ENCODE data around the gene NLRC5. TPM values are rescaled to one million over a fixed set of nuclear protein-coding genes. Genes with fewer than 3 reads are reported as not detected.

NLRC5 gene
- total and polyA plus RNA-seq, 7 experiments from 2014 or later = 76.0 to 615 (median 392) TPM

DNA sequence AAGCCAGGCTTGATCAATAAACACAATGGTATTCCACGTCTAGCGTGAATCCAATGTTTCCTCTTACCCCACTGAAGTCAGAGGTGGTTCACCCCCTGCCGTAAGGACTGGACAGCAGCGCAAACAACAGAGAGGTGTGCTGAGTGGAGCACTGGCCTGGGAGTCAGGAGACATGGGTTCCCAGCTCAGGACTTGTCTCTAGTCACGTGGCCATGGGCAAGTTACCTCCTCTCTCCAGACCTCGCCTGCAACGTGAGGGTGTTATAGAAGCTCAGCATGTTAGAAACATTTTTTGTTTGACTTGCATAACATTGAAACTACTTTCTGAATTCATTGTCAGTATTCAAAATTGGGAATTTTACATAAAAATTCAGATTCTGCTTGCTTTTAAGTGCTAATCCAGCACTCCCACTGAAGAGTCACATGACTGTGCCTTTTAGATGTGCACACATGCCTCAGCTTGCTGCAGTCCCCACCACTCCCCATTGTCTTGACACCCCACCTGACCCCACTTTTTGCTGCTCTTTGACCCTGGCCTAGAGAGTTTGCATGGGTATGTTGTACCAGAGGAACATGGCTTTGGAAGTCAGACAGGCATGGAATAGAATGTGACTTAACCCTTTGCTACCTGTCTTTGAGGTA is 94.2 kb downstream of the NLRC5 start:
- Histone ChIP-seq H3K27ac (ENCODE audit: low read depth, low read length) (peak overlapping the region; percentile 72), H3K27me3 (ENCODE audit: control insufficient read depth in 2 of 2, insufficient read depth in 2 of 2, low read length in 2 of 2) (no peaks in the 10 kb centered on the region), H3K4me1 (ENCODE audit: control insufficient read depth in 2 of 2, insufficient read depth in 2 of 2, low read length in 2 of 2) (peaks cover 11% of the 10 kb centered on the region in 2 donors), H3K9me3 (ENCODE audit: control insufficient read depth in 2 of 3, low read length in 3 of 3) (no peaks in the 10 kb centered on the region), H3K4me3 (ENCODE audit: low read length) (no peak overlapping the region), H3K36me3 (ENCODE audit: control insufficient read depth in 2 of 3, insufficient read depth in 3 of 3, low read length in 3 of 3) (peaks cover 13 to 49% (median 15%) of the 10 kb centered on the region in 3 experiments)
- no peaks in the 10 kb centered on the region for H3K27me3 Mint-ChIP-seq
- peak overlapping the region in 1 of 10 donors; percentile 37 for H3K4me3 Mint-ChIP-seq
- ChIA-PET POLR2A (interaction anchor here (1.0 to 2.3 kb wide), 6 partner anchors 9 to 103 kb away, joined by 3 to 14 read pairs (median 6); partner anchors contain the start of genes CPNE2, NLRC5, PSME3IP1 and RSPRY1), CTCF (interaction anchor here (1.0 to 3.5 kb wide), 20 partner anchors 9 to 333 kb away, joined by 3 to 36 read pairs (median 3); partner anchors contain the start of genes CPNE2, NLRC5, PSME3IP1 and RSPRY1)
- intact Hi-C loops (cut with micrococcal nuclease) = loop anchor here (1.0 to 10.0 kb wide), 10 partner anchors 9 to 334 kb away; partner anchors contain the start of genes CPNE2 (in 1 of the 2), PLLP (in 1 of the 2), PSME3IP1 (in 1 of the 2) and RSPRY1 (in 1 of the 2)
- no peak for DNase-seq
- peaks cover 0 to 6% (median 0%) of the 10 kb centered on the region in 11 donors for H3K9me3 Mint-ChIP-seq
- H3K27ac Mint-ChIP-seq = peak overlapping the region; percentile 19 to 97 (median 90)
- ATAC-seq = peak; percentile 20
- H3K4me1 Mint-ChIP-seq = peaks cover 6 to 16% (median 14%) of the 10 kb centered on the region in 7 donors
- peaks cover 0 to 14% (median 3%) of the 10 kb centered on the region in 5 donors for H3K36me3 Mint-ChIP-seq

DNA sequence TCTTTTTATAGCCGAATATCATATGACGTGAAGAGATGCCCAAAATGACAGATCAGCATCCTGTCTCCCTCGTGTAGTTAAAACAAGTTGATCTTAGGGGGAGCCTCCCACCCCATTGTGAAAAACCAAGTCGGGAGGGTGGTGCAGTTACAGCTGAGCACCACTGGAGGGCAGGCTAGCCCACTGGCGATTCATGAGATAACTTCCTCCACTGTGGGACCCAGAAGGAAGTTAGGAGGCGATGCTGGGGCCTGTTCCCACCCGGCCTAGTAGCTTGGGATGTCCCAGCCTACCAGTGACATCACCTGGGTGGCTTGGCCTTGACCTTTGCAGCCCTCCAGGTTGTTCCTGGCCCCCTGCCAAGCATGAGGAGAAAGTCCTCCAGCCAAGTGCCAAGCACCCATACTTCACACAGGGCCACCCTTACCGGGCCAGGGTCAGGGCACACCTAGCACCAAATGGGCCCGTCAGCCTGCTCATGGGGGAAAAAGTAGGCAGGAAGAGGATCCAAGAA is 95.0 kb downstream of the NLRC5 start:
- peak overlapping the region in 2 of 10 donors; percentile 3 to 37 for H3K4me3 Mint-ChIP-seq
- no peak overlapping the region for H3K4me3 ChIP-seq (ENCODE audit: low read length)
- H3K27ac Mint-ChIP-seq = peak overlapping the region; percentile 19 to 97 (median 90)

DNA sequence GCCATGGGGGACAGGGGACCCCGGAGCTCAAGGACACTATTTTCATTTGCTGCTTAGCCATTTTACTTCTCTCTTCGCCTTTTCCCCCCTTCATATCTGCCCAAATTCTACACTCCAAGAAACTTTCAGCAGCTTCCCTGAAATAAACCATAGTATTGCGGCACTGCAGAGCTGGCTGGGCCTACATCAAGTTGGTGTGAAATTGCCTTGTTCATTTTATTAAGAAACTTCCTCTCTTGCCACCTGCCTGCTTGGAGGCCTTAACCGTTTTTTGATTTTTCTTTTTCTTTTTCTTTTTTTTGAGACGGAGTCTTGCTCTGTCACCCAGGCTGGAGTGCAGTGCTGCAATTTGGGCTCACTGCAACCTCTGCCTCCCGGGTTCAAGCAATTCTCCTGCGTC is 95.6 kb downstream of the NLRC5 start:
- ATAC-seq (no peak), DNase-seq (no peak)
- H3K27ac Mint-ChIP-seq = peak overlapping the region in 7 of 9 donors; percentile 61 to 97 (median 94)
- ChIA-PET POLR2A (interaction anchor here (0.6 to 2.3 kb wide), 5 partner anchors 8 to 121 kb away, joined by 3 to 14 read pairs (median 4); partner anchors contain the start of genes CPNE2 and NLRC5), CTCF (interaction anchor here (1.0 to 3.5 kb wide), 9 partner anchors 8 to 120 kb away, joined by 3 to 36 read pairs (median 4); partner anchors contain the start of gene CPNE2)
- H3K27me3 Mint-ChIP-seq = peaks cover 0 to 4% (median 0%) of the 10 kb centered on the region in 5 donors
- H3K9me3 Mint-ChIP-seq = peaks cover 0 to 6% (median 0%) of the 10 kb centered on the region in 11 donors
- Histone ChIP-seq H3K27ac (ENCODE audit: low read depth, low read length) (peak overlapping the region; percentile 72), H3K4me1 (ENCODE audit: control insufficient read depth in 2 of 2, insufficient read depth in 2 of 2, low read length in 2 of 2) (peaks cover 11% of the 10 kb centered on the region in 2 donors), H3K9me3 (ENCODE audit: control insufficient read depth in 2 of 3, low read length in 3 of 3) (no peaks in the 10 kb centered on the region), H3K4me3 (ENCODE audit: low read length) (no peak overlapping the region), H3K27me3 (ENCODE audit: control insufficient read depth in 2 of 2, insufficient read depth in 2 of 2, low read length in 2 of 2) (no peaks in the 10 kb centered on the region), H3K36me3 (ENCODE audit: control insufficient read depth in 2 of 3, insufficient read depth in 3 of 3, low read length in 3 of 3) (peaks cover 11 to 35% (median 13%) of the 10 kb centered on the region in 3 experiments)
- peaks cover 0 to 8% (median 2%) of the 10 kb centered on the region in 5 donors for H3K36me3 Mint-ChIP-seq
- intact Hi-C loops (cut with micrococcal nuclease) = loop anchor here (1.0 to 10.0 kb wide), 10 partner anchors 7 to 332 kb away; partner anchors contain the start of genes CPNE2 (in 1 of the 2), PLLP (in 1 of the 2), PSME3IP1 (in 1 of the 2) and RSPRY1 (in 1 of the 2)
- peaks cover 6 to 16% (median 14%) of the 10 kb centered on the region in 7 donors for H3K4me1 Mint-ChIP-seq
- no peak overlapping the region for H3K4me3 Mint-ChIP-seq

More for the DNA sequence above, 95.0 kb downstream of the NLRC5 start:
- Histone ChIP-seq H3K36me3 (ENCODE audit: control insufficient read depth in 2 of 3, insufficient read depth in 3 of 3, low read length in 3 of 3) (peaks cover 11 to 42% (median 13%) of the 10 kb centered on the region in 3 experiments), H3K4me1 (ENCODE audit: control insufficient read depth in 2 of 2, insufficient read depth in 2 of 2, low read length in 2 of 2) (peaks cover 11% of the 10 kb centered on the region in 2 donors), H3K27me3 (ENCODE audit: control insufficient read depth in 2 of 2, insufficient read depth in 2 of 2, low read length in 2 of 2) (no peaks in the 10 kb centered on the region), H3K27ac (ENCODE audit: low read depth, low read length) (peak overlapping the region; percentile 72), H3K9me3 (ENCODE audit: control insufficient read depth in 2 of 3, low read length in 3 of 3) (no peaks in the 10 kb centered on the region)
- CTCF ChIA-PET = interaction anchor here (1.0 to 3.5 kb wide), 15 partner anchors 9 to 292 kb away, joined by 3 to 36 read pairs (median 3); partner anchors contain the start of genes CPNE2 and NLRC5
- POLR2A ChIA-PET = interaction anchor here (0.6 to 2.3 kb wide), 7 partner anchors 9 to 120 kb away, joined by 3 to 14 read pairs (median 4); partner anchors contain the start of genes CPNE2 and NLRC5
- H3K36me3 Mint-ChIP-seq = peaks cover 0 to 14% (median 3%) of the 10 kb centered on the region in 5 donors
- ATAC-seq (peak; percentile 98), DNase-seq (peak; percentile 52 to 86 (median 80))
- peaks cover 6 to 16% (median 14%) of the 10 kb centered on the region in 7 donors for H3K4me1 Mint-ChIP-seq
- intact Hi-C loops (cut with micrococcal nuclease) = loop anchor here (1.0 to 10.0 kb wide), 10 partner anchors 8 to 333 kb away; partner anchors contain the start of genes CPNE2 (in 1 of the 2), PLLP (in 1 of the 2), PSME3IP1 (in 1 of the 2) and RSPRY1 (in 1 of the 2)
- no peaks in the 10 kb centered on the region for H3K27me3 Mint-ChIP-seq
- peaks cover 0 to 6% (median 0%) of the 10 kb centered on the region in 11 donors for H3K9me3 Mint-ChIP-seq

GRCh38 chr16:57087003-57087402 is 97.6 kb downstream of the NLRC5 start:
- no peaks in the 10 kb centered on the region for H3K27me3 ChIP-seq (ENCODE audit: control insufficient read depth in 2 of 2, insufficient read depth in 2 of 2, low read length in 2 of 2)
- Mint-ChIP-seq H3K27ac (peak overlapping the region in 5 of 9 donors; percentile 32 to 57 (median 38)), H3K27me3 (peaks cover 0 to 22% (median 0%) of the 10 kb centered on the region in 5 donors), H3K4me3 (no peak overlapping the region), H3K4me1 (peaks cover 9 to 24% (median 20%) of the 10 kb centered on the region in 7 donors), H3K36me3 (peaks cover 0 to 6% (median 4%) of the 10 kb centered on the region in 5 donors), H3K9me3 (peaks cover 0 to 6% (median 0%) of the 10 kb centered on the region in 11 donors)
- CTCF ChIA-PET = interaction anchor here (1.3 to 1.8 kb wide), 3 partner anchors 8 to 123 kb away, joined by 3 to 5 read pairs (median 4); no protein-coding TSS in a partner anchor
- H3K27ac ChIP-seq (ENCODE audit: low read depth, low read length) = no peak overlapping the region
- H3K36me3 ChIP-seq (ENCODE audit: control insufficient read depth in 2 of 3, insufficient read depth in 3 of 3, low read length in 3 of 3) = peaks cover 11 to 16% (median 13%) of the 10 kb centered on the region in 3 experiments
- POLR2A ChIA-PET = interaction anchor here (0.7 to 0.9 kb wide), 2 partner anchors 9 to 18 kb away, joined by 3 read pairs; no protein-coding TSS in a partner anchor
- H3K4me1 ChIP-seq (ENCODE audit: control insufficient read depth in 2 of 2, insufficient read depth in 2 of 2, low read length in 2 of 2) = peaks cover 11 to 15% of the 10 kb centered on the region in 2 donors
- H3K9me3 ChIP-seq (ENCODE audit: control insufficient read depth in 2 of 3, low read length in 3 of 3) = no peaks in the 10 kb centered on the region
- H3K4me3 ChIP-seq (ENCODE audit: low read length) = no peak overlapping the region
- ATAC-seq (no peak), DNase-seq (no peak)
- intact Hi-C loops (cut with micrococcal nuclease) = loop anchor here in 1 of 2 donors (10.0 kb wide), 1 partner anchor 198 kb away; the partner anchor contains the start of gene PLLP

- no peak for DNase-seq
- Mint-ChIP-seq H3K4me1 (peaks cover 9 to 22% (median 16%) of the 10 kb centered on the region in 7 donors), H3K9me3 (peaks cover 0 to 4% (median 0%) of the 10 kb centered on the region in 11 donors), H3K27me3 (peaks cover 0 to 31% (median 0%) of the 10 kb centered on the region in 5 donors), H3K4me3 (peak overlapping the region in 1 of 10 donors; percentile 25), H3K36me3 (peaks cover 0 to 1% (median 0%) of the 10 kb centered on the region in 5 donors), H3K27ac (no peak overlapping the region)
- intact Hi-C loops (cut with micrococcal nuclease) = loop anchor here in 1 of 2 donors (10.0 kb wide), 1 partner anchor 195 kb away; the partner anchor contains the start of gene PLLP
- ChIA-PET POLR2A (interaction anchor here (0.9 kb wide), 1 partner anchor 27 kb away, joined by 3 read pairs; no protein-coding TSS in a partner anchor), CTCF (interaction anchor here (0.6 kb wide), 1 partner anchor 9 kb away, joined by 3 read pairs; no protein-coding TSS in a partner anchor)
- Histone ChIP-seq H3K27ac (ENCODE audit: low read depth, low read length) (no peak overlapping the region), H3K9me3 (ENCODE audit: control insufficient read depth in 2 of 3, low read length in 3 of 3) (no peaks in the 10 kb centered on the region), H3K36me3 (ENCODE audit: control insufficient read depth in 2 of 3, insufficient read depth in 3 of 3, low read length in 3 of 3) (no peaks in the 10 kb centered on the region), H3K4me1 (ENCODE audit: control insufficient read depth in 2 of 2, insufficient read depth in 2 of 2, low read length in 2 of 2) (peaks cover 4 to 17% of the 10 kb centered on the region in 2 donors), H3K4me3 (ENCODE audit: low read length) (no peak overlapping the region), H3K27me3 (ENCODE audit: control insufficient read depth in 2 of 2, insufficient read depth in 2 of 2, low read length in 2 of 2) (no peaks in the 10 kb centered on the region)
- ATAC-seq = no peak
Observed at GRCh38 chr16:57089406-57089805, 100.0 kb downstream of the NLRC5 start.
